ENCODE data around the gene CHML.

- TF ChIP-seq CTCF (conservative IDR thresholded peaks at IDR 0.05) (no peak), ZFX (IDR thresholded peaks at IDR 0.05) (no peak)
Observed at GRCh38 chr1:241679961-241680360, 39.8 kb upstream of the CHML start.

Measured in C4-2B (cell line).